AG08395 (cell line): ENCODE results near the gene ISG15.
A peak's percentile ranks its signal among the peaks of the same experiment; 100 is the strongest.
"Not testable (repeated sequence)": the region's sequence is repeated elsewhere in the genome, so short reads cannot be mapped to it uniquely, and the experiment has no call there.

ENCODE experiments used
- DNase-seq: peaks from one replicate; pipeline ENCODE4 v3.0.0; 2012; ENCODE audit warnings: mixed read lengths, low spot score

The ISG15 gene

GRCh38 chr1:1046767-1047166, 33.5 kb downstream of the ISG15 start:
- no peak for DNase-seq

GRCh38 chr1:1047407-1047806, 34.1 kb downstream of the ISG15 start:
- no peak for DNase-seq

GRCh38 chr1:1047963-1048362, 34.7 kb downstream of the ISG15 start:
- no peak for DNase-seq

- no peak for DNase-seq
These were observed 35.5 kb downstream of the ISG15 start for GRCh38 chr1:1048765-1049164.

- DNase-seq = no peak
These were observed 36.2 kb downstream of the ISG15 start for GRCh38 chr1:1049318-1050165.

- DNase-seq = no peak
These were observed 37.3 kb downstream of the ISG15 start for GRCh38 chr1:1050577-1051052.

- no peak for DNase-seq
These were observed 38.0 kb downstream of the ISG15 start for GRCh38 chr1:1051127-1051810.

GRCh38 chr1:1052003-1052840, 38.9 kb downstream of the ISG15 start:
- no peak for DNase-seq

- DNase-seq = no peak
These were observed 39.7 kb downstream of the ISG15 start for GRCh38 chr1:1053022-1053421.

- no peak for DNase-seq
These were observed 40.4 kb downstream of the ISG15 start for GRCh38 chr1:1053682-1054081.

- no peak for DNase-seq
These were observed 40.9 kb downstream of the ISG15 start for GRCh38 chr1:1054099-1054700.

GRCh38 chr1:1054971-1055370, 41.7 kb downstream of the ISG15 start:
- no peak for DNase-seq

GRCh38 chr1:1055841-1056736, 42.8 kb downstream of the ISG15 start:
- DNase-seq = no peak

GRCh38 chr1:1057769-1058087, 44.4 kb downstream of the ISG15 start:
- DNase-seq = not testable (repeated sequence)

- no peak for DNase-seq
These were observed 45.0 kb downstream of the ISG15 start for GRCh38 chr1:1058088-1058905.

GRCh38 chr1:1058921-1059493, 45.7 kb downstream of the ISG15 start:
- no peak for DNase-seq

GRCh38 chr1:1059494-1060280, 46.4 kb downstream of the ISG15 start:
- DNase-seq = peak; percentile 96

- DNase-seq = no peak
These were observed 47.1 kb downstream of the ISG15 start for GRCh38 chr1:1060281-1061000.
